ENCODE results near the gene TTLL11. TPM values are rescaled to one million over a fixed set of nuclear protein-coding genes. Genes with fewer than 3 reads are reported as not detected.
A peak's percentile ranks its signal among the peaks of the same experiment; 100 is the strongest.

The TTLL11 gene
- total and polyA plus RNA-seq, 2 experiments from 2014 or later = 0.57 to 1.4 TPM

- TF ChIP-seq, protein P1, sequence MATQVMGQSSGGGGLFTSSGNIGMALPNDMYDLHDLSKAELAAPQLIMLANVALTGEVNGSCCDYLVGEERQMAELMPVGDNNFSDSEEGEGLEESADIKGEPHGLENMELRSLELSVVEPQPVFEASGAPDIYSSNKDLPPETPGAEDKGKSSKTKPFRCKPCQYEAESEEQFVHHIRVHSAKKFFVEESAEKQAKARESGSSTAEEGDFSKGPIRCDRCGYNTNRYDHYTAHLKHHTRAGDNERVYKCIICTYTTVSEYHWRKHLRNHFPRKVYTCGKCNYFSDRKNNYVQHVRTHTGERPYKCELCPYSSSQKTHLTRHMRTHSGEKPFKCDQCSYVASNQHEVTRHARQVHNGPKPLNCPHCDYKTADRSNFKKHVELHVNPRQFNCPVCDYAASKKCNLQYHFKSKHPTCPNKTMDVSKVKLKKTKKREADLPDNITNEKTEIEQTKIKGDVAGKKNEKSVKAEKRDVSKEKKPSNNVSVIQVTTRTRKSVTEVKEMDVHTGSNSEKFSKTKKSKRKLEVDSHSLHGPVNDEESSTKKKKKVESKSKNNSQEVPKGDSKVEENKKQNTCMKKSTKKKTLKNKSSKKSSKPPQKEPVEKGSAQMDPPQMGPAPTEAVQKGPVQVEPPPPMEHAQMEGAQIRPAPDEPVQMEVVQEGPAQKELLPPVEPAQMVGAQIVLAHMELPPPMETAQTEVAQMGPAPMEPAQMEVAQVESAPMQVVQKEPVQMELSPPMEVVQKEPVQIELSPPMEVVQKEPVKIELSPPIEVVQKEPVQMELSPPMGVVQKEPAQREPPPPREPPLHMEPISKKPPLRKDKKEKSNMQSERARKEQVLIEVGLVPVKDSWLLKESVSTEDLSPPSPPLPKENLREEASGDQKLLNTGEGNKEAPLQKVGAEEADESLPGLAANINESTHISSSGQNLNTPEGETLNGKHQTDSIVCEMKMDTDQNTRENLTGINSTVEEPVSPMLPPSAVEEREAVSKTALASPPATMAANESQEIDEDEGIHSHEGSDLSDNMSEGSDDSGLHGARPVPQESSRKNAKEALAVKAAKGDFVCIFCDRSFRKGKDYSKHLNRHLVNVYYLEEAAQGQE (IDR thresholded peaks at IDR 0.05; ENCODE audit: unreplicated experiment) = no peak
- no peak for TF ChIP-seq EZH2 (IDR thresholded peaks at IDR 0.05; ENCODE audit: low read depth, unreplicated experiment)
- no peak for TF ChIP-seq POLR2AphosphoS5 (IDR thresholded peaks at IDR 0.05; ENCODE audit: low read depth)
Measured at GRCh38 chr9:121930956-121931355, 162.2 kb downstream of the TTLL11 start (continued).

GRCh38 chr9:121929893-121930875 lies 162.9 kb downstream of the TTLL11 start:
- Mint-ChIP-seq H3K27me3 (ENCODE audit: insufficient read depth, low read depth, poor library complexity) (no peaks in the 10 kb centered on the region), H3K4me3 (no peak overlapping the region), H3K4me1 (peaks cover 5% of the 10 kb centered on the region), H3K27ac (no peak overlapping the region), H3K9me3 (no peaks in the 10 kb centered on the region), H3K36me3 (ENCODE audit: low read depth) (no peaks in the 10 kb centered on the region)
- Histone ChIP-seq H3K36me3 (ENCODE audit: insufficient read depth) (no peaks in the 10 kb centered on the region), H3K4me3 (no peak overlapping the region), H3K27me3 (ENCODE audit: insufficient read depth) (no peaks in the 10 kb centered on the region), H3K4me1 (ENCODE audit: insufficient read depth) (no peaks in the 10 kb centered on the region), H3K4me2 (no peak overlapping the region), H3K9me2 (ENCODE audit: insufficient read depth) (no peaks in the 10 kb centered on the region), H2AFZ (peak overlapping the region; percentile 49; the same call in 1 of the 2 replicates), H3K79me2 (replicated peaks; ENCODE audit: insufficient read depth) (no peaks in the 10 kb centered on the region), H4K20me1 (replicated peaks; ENCODE audit: insufficient read depth) (no peaks in the 10 kb centered on the region), H3F3A (replicated peaks; ENCODE audit: low read depth) (no peaks in the 10 kb centered on the region), H3K27ac (ENCODE audit: low read depth) (no peak overlapping the region)
- DNase-seq (ENCODE audit: low spot score) (peak; percentile 81), ATAC-seq (peak; percentile 97)
- TF ChIP-seq ZNF331 (CRISPR knock-in tag; IDR thresholded peaks at IDR 0.05; ENCODE audit: low read depth) (no peak), CTCF (conservative IDR thresholded peaks at IDR 0.05; ENCODE audit: low read depth in 2 of 2) (peak; percentile 67 to 91), EZH2 (IDR thresholded peaks at IDR 0.05; ENCODE audit: low read depth, unreplicated experiment) (no peak)

DNA sequence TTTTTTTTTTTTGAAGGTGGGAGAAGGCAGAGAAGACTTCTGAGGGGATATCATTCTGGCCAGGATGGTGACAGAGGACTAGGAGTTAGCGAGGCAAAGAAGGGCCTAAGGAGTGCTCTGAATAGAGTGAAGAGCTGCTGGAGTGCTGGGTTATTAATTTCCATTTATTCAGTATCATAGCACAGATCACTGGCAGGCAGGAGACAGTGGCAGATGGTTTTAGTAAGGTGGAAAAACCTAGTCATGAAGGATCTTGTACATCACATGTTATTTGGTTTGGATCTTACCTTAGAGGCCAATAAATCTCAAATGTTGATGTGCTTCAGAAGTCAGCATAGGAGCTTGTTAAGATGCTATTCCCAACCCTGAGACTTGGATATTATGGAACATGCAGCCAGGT lies 165.5 kb downstream of the TTLL11 start:
- no peak for ATAC-seq
- Histone ChIP-seq H3K36me3 (ENCODE audit: insufficient read depth) (no peaks in the 10 kb centered on the region), H2AFZ (no peak overlapping the region), H3K9me2 (ENCODE audit: insufficient read depth) (no peaks in the 10 kb centered on the region), H3K79me2 (replicated peaks; ENCODE audit: insufficient read depth) (no peaks in the 10 kb centered on the region), H3K4me3 (no peak overlapping the region), H4K20me1 (replicated peaks; ENCODE audit: insufficient read depth) (no peaks in the 10 kb centered on the region), H3K4me1 (ENCODE audit: insufficient read depth) (no peaks in the 10 kb centered on the region), H3F3A (replicated peaks; ENCODE audit: low read depth) (no peaks in the 10 kb centered on the region), H3K4me2 (no peak overlapping the region), H3K27me3 (ENCODE audit: insufficient read depth) (no peaks in the 10 kb centered on the region), H3K27ac (ENCODE audit: low read depth) (no peak overlapping the region)
- Mint-ChIP-seq H3K36me3 (ENCODE audit: low read depth) (no peaks in the 10 kb centered on the region), H3K4me1 (peaks cover 5% of the 10 kb centered on the region), H3K27me3 (ENCODE audit: insufficient read depth, low read depth, poor library complexity) (no peaks in the 10 kb centered on the region), H3K4me3 (no peak overlapping the region), H3K9me3 (no peaks in the 10 kb centered on the region), H3K27ac (no peak overlapping the region)
- DNase-seq (ENCODE audit: low spot score) = no peak
- TF ChIP-seq, protein P1 (IDR thresholded peaks at IDR 0.05; ENCODE audit: unreplicated experiment) = no peak
- TF ChIP-seq EZH2 (IDR thresholded peaks at IDR 0.05; ENCODE audit: low read depth, unreplicated experiment) (no peak), CREB1 (CRISPR knock-in tag; IDR thresholded peaks at IDR 0.05; ENCODE audit: low read depth) (no peak), ZNF331 (CRISPR knock-in tag; IDR thresholded peaks at IDR 0.05; ENCODE audit: low read depth) (no peak), EZH2phosphoT487 (IDR thresholded peaks at IDR 0.05; ENCODE audit: unreplicated experiment) (no peak), STAT1 (IDR thresholded peaks at IDR 0.05; ENCODE audit: unreplicated experiment) (no peak), NANOG (IDR thresholded peaks at IDR 0.05; ENCODE audit: borderline replicate concordance) (no peak)
